ENCODE data around the gene CCDC88A. TPM values are rescaled to one million over a fixed set of nuclear protein-coding genes. Genes with fewer than 3 reads are reported as not detected.

Gene CCDC88A
- total and polyA plus RNA-seq, 2 donors from 2014 or later = 8.2 to 47.6 TPM

GRCh38 chr2:55408098-55408882 lies 11.4 kb downstream of the CCDC88A start:
- H3K36me3 ChIP-seq (ENCODE audit: control insufficient read depth in 2 of 3, insufficient read depth in 3 of 3, low read length in 3 of 3) = no peaks in the 10 kb centered on the region
- H3K9ac ChIP-seq (ENCODE audit: low read length in 3 of 3) = no peak overlapping the region
- H3K4me1 ChIP-seq (ENCODE audit: control insufficient read depth in 2 of 3, insufficient read depth in 2 of 3, low read depth in 1 of 3, low read length in 3 of 3) = no peaks in the 10 kb centered on the region
- no peak overlapping the region for H3K27ac ChIP-seq (ENCODE audit: low read depth in 2 of 2, low read length in 2 of 2)
- no peak for TF ChIP-seq CTCF (IDR thresholded peaks at IDR 0.05; ENCODE audit: borderline replicate concordance, extremely low read depth, insufficient read depth)
- DNase-seq = no peak
- FAIRE-seq = no peak
- intact Hi-C loops (cut with DNase I) = no loop called here
- H3K9me3 ChIP-seq (ENCODE audit: control insufficient read depth in 2 of 3, insufficient read depth in 1 of 3, low read length in 3 of 3) = no peaks in the 10 kb centered on the region
- H3K27me3 ChIP-seq (ENCODE audit: control insufficient read depth, insufficient read depth, low read length) = no peaks in the 10 kb centered on the region
- no peak overlapping the region for H3K4me3 ChIP-seq (ENCODE audit: low read length in 3 of 3)

GRCh38 chr2:55405116-55405515 lies 14.5 kb downstream of the CCDC88A start:
- no peak overlapping the region for H3K4me3 ChIP-seq (ENCODE audit: low read length in 3 of 3)
- no peaks in the 10 kb centered on the region for H3K9me3 ChIP-seq (ENCODE audit: control insufficient read depth in 2 of 3, insufficient read depth in 1 of 3, low read length in 3 of 3)
- no peak overlapping the region for H3K27ac ChIP-seq (ENCODE audit: low read depth in 2 of 2, low read length in 2 of 2)
- intact Hi-C loops (cut with DNase I) = no loop called here
- no peak for TF ChIP-seq CTCF (IDR thresholded peaks at IDR 0.05; ENCODE audit: borderline replicate concordance, extremely low read depth, insufficient read depth)
- no peaks in the 10 kb centered on the region for H3K27me3 ChIP-seq (ENCODE audit: control insufficient read depth, insufficient read depth, low read length)
- FAIRE-seq = no peak
- H3K4me1 ChIP-seq (ENCODE audit: control insufficient read depth in 2 of 3, insufficient read depth in 2 of 3, low read depth in 1 of 3, low read length in 3 of 3) = no peaks in the 10 kb centered on the region
- H3K9ac ChIP-seq (ENCODE audit: low read length in 3 of 3) = no peak overlapping the region
- peak in 2 of 5 donors; percentile 50 to 72 for DNase-seq
- no peaks in the 10 kb centered on the region for H3K36me3 ChIP-seq (ENCODE audit: control insufficient read depth in 2 of 3, insufficient read depth in 3 of 3, low read length in 3 of 3)

GRCh38 chr2:55403256-55403998 lies 16.2 kb downstream of the CCDC88A start:
- FAIRE-seq = no peak
- intact Hi-C loops (cut with DNase I) = no loop called here

More at GRCh38 chr2:55403256-55403998, 16.2 kb downstream of the CCDC88A start:
- TF ChIP-seq CTCF (IDR thresholded peaks at IDR 0.05; ENCODE audit: borderline replicate concordance, extremely low read depth, insufficient read depth) = no peak
- no peak overlapping the region for H3K4me3 ChIP-seq (ENCODE audit: low read length in 3 of 3)
- no peaks in the 10 kb centered on the region for H3K9me3 ChIP-seq (ENCODE audit: control insufficient read depth in 2 of 3, insufficient read depth in 1 of 3, low read length in 3 of 3)
- no peaks in the 10 kb centered on the region for H3K4me1 ChIP-seq (ENCODE audit: control insufficient read depth in 2 of 3, insufficient read depth in 2 of 3, low read depth in 1 of 3, low read length in 3 of 3)
- no peaks in the 10 kb centered on the region for H3K27me3 ChIP-seq (ENCODE audit: control insufficient read depth, insufficient read depth, low read length)
- no peak overlapping the region for H3K27ac ChIP-seq (ENCODE audit: low read depth in 2 of 2, low read length in 2 of 2)
- H3K9ac ChIP-seq (ENCODE audit: low read length in 3 of 3) = no peak overlapping the region
- no peak for DNase-seq
- H3K36me3 ChIP-seq (ENCODE audit: control insufficient read depth in 2 of 3, insufficient read depth in 3 of 3, low read length in 3 of 3) = no peaks in the 10 kb centered on the region
